Left ventricle myocardium inferior (tissue), 1 donor: ENCODE measurements around the gene MRPL43. TPM values are rescaled to one million over a fixed set of nuclear protein-coding genes. Genes with fewer than 3 reads are reported as not detected.

Experiments
- DNase-seq: peaks from one replicate; pipeline ENCODE4 v3.0.0-alpha.2; 2020
- H3K27ac ChIP-seq: fragments of 200-600 bp; replicated peaks from 2 replicates; pipeline ENCODE4 v1.8.0; 2021
- H3K27me3 ChIP-seq: fragments of 200-600 bp; 2 replicates; pipeline ENCODE4 v1.8.0; 2021; ENCODE audit warnings: low read depth
- H3K36me3 ChIP-seq: fragments of 200-600 bp; 2 replicates; pipeline ENCODE4 v1.8.0; 2021
- H3K4me1 ChIP-seq: fragments of 200-600 bp; 2 replicates; pipeline ENCODE4 v1.8.0; 2021
- H3K4me3 ChIP-seq: fragments of 200-600 bp; 2 replicates; pipeline ENCODE4 v1.8.0; 2021; ENCODE audit warnings: mild to moderate bottlenecking, moderate library complexity
- H3K9me3 ChIP-seq: fragments of 200-600 bp; replicated peaks from 2 replicates; pipeline ENCODE4 v1.8.0; 2021
- CTCF ChIP-seq: fragments of 200-600 bp; IDR thresholded peaks from 2 replicates; pipeline ENCODE4 v1.8.0; 2021; ENCODE audit warnings: antibody characterized with exemption, mild to moderate bottlenecking, borderline replicate concordance
- intact Hi-C: fragments of 100-400 bp; cut with micrococcal nuclease; formaldehyde crosslinking; loops from one replicate; pipeline ENCODE4 v1.11.0; 2022
- total RNA-seq: library from RNA; stranded (reverse); fragmentation: NEBNext Ultra II Directional; extraction: Animal tissue kit (Norgen Biotek cat#: 25700); gene quantifications from one replicate; pipeline ENCODE4 v1.2.1, GENCODE V29; 2021
- donor health status: DM: no; HTN: yes; CAD: no; lungs with severe emphysema.

The MRPL43 gene
- total RNA-seq, 1 donor from 2014 or later: 49.7 TPM

GRCh38 chr10:100997360-100998182, 10.3 kb upstream of the MRPL43 start:
- DNase-seq: peak; percentile 76
- intact Hi-C loops: no loop called here
- Histone ChIP-seq H3K9me3 (no peaks in the 10 kb centered on the region), H3K36me3 (peaks cover 17% of the 10 kb centered on the region), H3K27me3 (no peaks in the 10 kb centered on the region), H3K27ac (peak overlapping the region; percentile 100), H3K4me1 (peaks cover 61% of the 10 kb centered on the region), H3K4me3 (peak overlapping the region; percentile 96)
- peak; percentile 89 for TF ChIP-seq CTCF

- intact Hi-C loops: no loop called here
- Histone ChIP-seq H3K27ac (peak overlapping the region; percentile 100), H3K9me3 (no peaks in the 10 kb centered on the region), H3K27me3 (no peaks in the 10 kb centered on the region), H3K4me3 (peak overlapping the region; percentile 96), H3K4me1 (peaks cover 54% of the 10 kb centered on the region), H3K36me3 (peaks cover 18% of the 10 kb centered on the region)
- no peak for DNase-seq
- no peak for TF ChIP-seq CTCF
Observed at GRCh38 chr10:100996678-100997359, 9.5 kb upstream of the MRPL43 start.

GRCh38 chr10:100995181-100995580, 7.9 kb upstream of the MRPL43 start:
- Histone ChIP-seq H3K27ac (no peak overlapping the region), H3K9me3 (no peaks in the 10 kb centered on the region), H3K36me3 (peaks cover 35% of the 10 kb centered on the region), H3K4me1 (peaks cover 37% of the 10 kb centered on the region), H3K4me3 (no peak overlapping the region), H3K27me3 (no peaks in the 10 kb centered on the region)
- no peak for TF ChIP-seq CTCF
- no peak for DNase-seq
- intact Hi-C loops: no loop called here

GRCh38 chr10:100993986-100994708, 6.8 kb upstream of the MRPL43 start:
- Histone ChIP-seq H3K27ac (no peak overlapping the region), H3K27me3 (no peaks in the 10 kb centered on the region), H3K4me1 (peaks cover 34% of the 10 kb centered on the region), H3K9me3 (no peaks in the 10 kb centered on the region), H3K36me3 (peaks cover 44% of the 10 kb centered on the region), H3K4me3 (no peak overlapping the region)
- intact Hi-C loops: no loop called here
- no peak for DNase-seq
- peak; percentile 79 for TF ChIP-seq CTCF

GRCh38 chr10:100989088-100989487, 1.8 kb upstream of the MRPL43 start:
- H3K4me3 ChIP-seq: no peak overlapping the region
- TF ChIP-seq CTCF: no peak
- H3K4me1 ChIP-seq: peaks cover 40% of the 10 kb centered on the region
- no peaks in the 10 kb centered on the region for H3K9me3 ChIP-seq
- peaks cover 51% of the 10 kb centered on the region for H3K36me3 ChIP-seq
- intact Hi-C loops: no loop called here
- no peak for DNase-seq
- H3K27ac ChIP-seq: no peak overlapping the region
- no peaks in the 10 kb centered on the region for H3K27me3 ChIP-seq
